ENCODE measurements around the gene BAIAP3. TPM values are rescaled to one million over a fixed set of nuclear protein-coding genes. Genes with fewer than 3 reads are reported as not detected.

Gene BAIAP3
- total RNA-seq, 4 donors from 2014 or later: 0.05 to 4.4 (median 2.5) TPM

- Histone ChIP-seq H3K9me3 (no peaks in the 10 kb centered on the region), H3K27me3 (no peaks in the 10 kb centered on the region), H3K4me1 (peaks cover 2 to 25% of the 10 kb centered on the region in 2 donors), H3K4me3 (no peak overlapping the region), H3K36me3 (peaks cover 0 to 17% of the 10 kb centered on the region in 2 donors), H3K27ac (peak overlapping the region in 1 of 4 donors; percentile 10)
- ATAC-seq: peak; percentile 25 to 57
- DNase-seq: no peak
- TF ChIP-seq CTCF (IDR thresholded peaks at IDR 0.05 in 4 of 5, conservative IDR thresholded peaks at IDR 0.05 in 1 of 5): no peak
- TF ChIP-seq POLR2A (IDR thresholded peaks at IDR 0.05): no peak
- in situ Hi-C loops (cut with MboI; ENCODE audit: low sequenced_read_pairs in 4 of 4): no loop called here
- intact Hi-C loops (cut with DNase I; ENCODE audit: low total_unique reads): no loop called here
Observed at GRCh38 chr16:1357906-1358566, 24.6 kb downstream of the BAIAP3 start.

GRCh38 chr16:1361685-1362360, 28.4 kb downstream of the BAIAP3 start:
- TF ChIP-seq POLR2A (IDR thresholded peaks at IDR 0.05): no peak
- TF ChIP-seq CTCF (IDR thresholded peaks at IDR 0.05 in 4 of 5, conservative IDR thresholded peaks at IDR 0.05 in 1 of 5): no peak
- H3K9me3 ChIP-seq: no peaks in the 10 kb centered on the region
- in situ Hi-C loops (cut with MboI; ENCODE audit: low sequenced_read_pairs in 4 of 4): loop anchor here in 1 of 4 donors (10.0 kb wide), 1 partner anchor 53 kb away; the partner anchor contains the start of gene UNKL
- no peaks in the 10 kb centered on the region for H3K27me3 ChIP-seq
- no peaks in the 10 kb centered on the region for H3K4me1 ChIP-seq
- ATAC-seq (no peak), DNase-seq (no peak)
- no peak overlapping the region for H3K4me3 ChIP-seq
- intact Hi-C loops (cut with DNase I; ENCODE audit: low total_unique reads): no loop called here
- H3K36me3 ChIP-seq: peaks cover 3 to 48% of the 10 kb centered on the region in 2 donors
- H3K27ac ChIP-seq: no peak overlapping the region

- H3K36me3 ChIP-seq: peaks cover 3 to 54% of the 10 kb centered on the region in 2 donors
- TF ChIP-seq CTCF (IDR thresholded peaks at IDR 0.05 in 4 of 5, conservative IDR thresholded peaks at IDR 0.05 in 1 of 5) (no peak), POLR2A (IDR thresholded peaks at IDR 0.05) (no peak)
- no peak overlapping the region for H3K4me3 ChIP-seq
- no peaks in the 10 kb centered on the region for H3K4me1 ChIP-seq
- intact Hi-C loops (cut with DNase I; ENCODE audit: low total_unique reads): loop anchor here (1.0 kb wide), 2 partner anchors 16 to 50 kb away; no protein-coding TSS in a partner anchor
- in situ Hi-C loops (cut with MboI; ENCODE audit: low sequenced_read_pairs in 4 of 4): loop anchor here in 1 of 4 donors (10.0 kb wide), 1 partner anchor 52 kb away; the partner anchor contains the start of gene UNKL
- no peaks in the 10 kb centered on the region for H3K9me3 ChIP-seq
- no peak for ATAC-seq
- no peak for DNase-seq
- no peaks in the 10 kb centered on the region for H3K27me3 ChIP-seq
- peak overlapping the region in 2 of 4 donors; percentile 3 to 55 for H3K27ac ChIP-seq
Observed at GRCh38 chr16:1362807-1363206, 29.4 kb downstream of the BAIAP3 start.

GRCh38 chr16:1363501-1364041, 30.1 kb downstream of the BAIAP3 start:
- Histone ChIP-seq H3K4me1 (no peaks in the 10 kb centered on the region), H3K9me3 (no peaks in the 10 kb centered on the region), H3K27ac (peak overlapping the region in 3 of 4 donors; percentile 3 to 55 (median 25)), H3K36me3 (peaks cover 3 to 56% of the 10 kb centered on the region in 2 donors), H3K27me3 (no peaks in the 10 kb centered on the region), H3K4me3 (no peak overlapping the region)
- ATAC-seq (peak; percentile 65 to 86), DNase-seq (peak; percentile 25 to 68)
- TF ChIP-seq POLR2A (IDR thresholded peaks at IDR 0.05): no peak
- peak; percentile 66 to 84 (median 82) for TF ChIP-seq CTCF (IDR thresholded peaks at IDR 0.05 in 4 of 5, conservative IDR thresholded peaks at IDR 0.05 in 1 of 5)
- intact Hi-C loops (cut with DNase I; ENCODE audit: low total_unique reads) (loop anchor here (1.0 kb wide), 2 partner anchors 16 to 50 kb away; no protein-coding TSS in a partner anchor), in situ Hi-C loops (cut with MboI; ENCODE audit: low sequenced_read_pairs in 4 of 4) (loop anchor here in 1 of 4 donors (10.0 kb wide), 1 partner anchor 51 kb away; the partner anchor contains the start of gene UNKL)
